Activated CD8-positive, alpha-beta T cell treated with anti-CD3 and anti-CD28 coated beads for 36 hours (primary cell): Measurements from ENCODE around the gene TFPI. TPM values are rescaled to one million over a fixed set of nuclear protein-coding genes. Genes with fewer than 3 reads are reported as not detected.

Experiments
- ATAC-seq: fragments of 200-7000 bp; cut with Tn5 transposase; one replicate; pipeline ENCODE4 v1.10.0; 2021; ENCODE audit warnings: mild to moderate bottlenecking, moderate library complexity
- CTCF ChIA-PET: fragments of 350-600 bp; sonication (Branson Sonifier 250); formaldehyde crosslinking; loops from one replicate; lab custom pipeline; 2021; ENCODE audit warnings: antibody characterized with exemption; lab: Charles Lee
- POLR2A ChIA-PET: fragments of 350-600 bp; sonication (Branson Sonifier 250); formaldehyde crosslinking; loops from one replicate; lab custom pipeline; 2021; ENCODE audit warnings: antibody characterized with exemption; lab: Charles Lee
- DNase-seq: peaks from one replicate; pipeline ENCODE4 v3.0.0-alpha.2; 2020
- H3K27ac Mint-ChIP-seq: one replicate; pipeline ENCODE4 v1.8.0; 2021; ENCODE audit warnings: mild to moderate bottlenecking, mixed read lengths
- H3K27me3 Mint-ChIP-seq: one replicate; pipeline ENCODE4 v1.8.0; 2021; ENCODE audit warnings: mixed read lengths
- H3K36me3 Mint-ChIP-seq: one replicate; pipeline ENCODE4 v1.8.0; 2021; ENCODE audit warnings: low read depth, mixed read lengths
- H3K4me1 Mint-ChIP-seq: one replicate; pipeline ENCODE4 v1.8.0; 2021; ENCODE audit warnings: low read depth, mixed read lengths
- H3K4me3 Mint-ChIP-seq: one replicate; pipeline ENCODE4 v1.8.0; 2021; ENCODE audit warnings: mild to moderate bottlenecking, moderate library complexity, mixed read lengths
- H3K9me3 Mint-ChIP-seq: one replicate; pipeline ENCODE4 v1.8.0; 2021; ENCODE audit warnings: mixed read lengths
- intact Hi-C: fragments of 100-400 bp; cut with micrococcal nuclease; formaldehyde crosslinking; loops from one replicate; pipeline ENCODE4 v1.10.0; 2022
- total RNA-seq, 2 experiments: library from RNA; stranded (reverse); gene quantifications; one replicate each; pipeline ENCODE4 v1.2.3, GENCODE V29; 2021
- TF ChIP-seq, protein P1 (sequence below): fragments of 200-600 bp; IDR thresholded peaks from one replicate; pipeline ENCODE4 v1.8.0; 2022; ENCODE audit warnings: antibody characterized with exemption, mild to moderate bottlenecking

Gene TFPI
- total RNA-seq, 2 experiments from 2014 or later, result not detected

- TF ChIP-seq, protein P1, sequence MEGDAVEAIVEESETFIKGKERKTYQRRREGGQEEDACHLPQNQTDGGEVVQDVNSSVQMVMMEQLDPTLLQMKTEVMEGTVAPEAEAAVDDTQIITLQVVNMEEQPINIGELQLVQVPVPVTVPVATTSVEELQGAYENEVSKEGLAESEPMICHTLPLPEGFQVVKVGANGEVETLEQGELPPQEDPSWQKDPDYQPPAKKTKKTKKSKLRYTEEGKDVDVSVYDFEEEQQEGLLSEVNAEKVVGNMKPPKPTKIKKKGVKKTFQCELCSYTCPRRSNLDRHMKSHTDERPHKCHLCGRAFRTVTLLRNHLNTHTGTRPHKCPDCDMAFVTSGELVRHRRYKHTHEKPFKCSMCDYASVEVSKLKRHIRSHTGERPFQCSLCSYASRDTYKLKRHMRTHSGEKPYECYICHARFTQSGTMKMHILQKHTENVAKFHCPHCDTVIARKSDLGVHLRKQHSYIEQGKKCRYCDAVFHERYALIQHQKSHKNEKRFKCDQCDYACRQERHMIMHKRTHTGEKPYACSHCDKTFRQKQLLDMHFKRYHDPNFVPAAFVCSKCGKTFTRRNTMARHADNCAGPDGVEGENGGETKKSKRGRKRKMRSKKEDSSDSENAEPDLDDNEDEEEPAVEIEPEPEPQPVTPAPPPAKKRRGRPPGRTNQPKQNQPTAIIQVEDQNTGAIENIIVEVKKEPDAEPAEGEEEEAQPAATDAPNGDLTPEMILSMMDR, result no peak
- peak; percentile 51 for ATAC-seq
- intact Hi-C loops, result no loop called here
Measured at GRCh38 chr2:187475499-187476248, 78.6 kb downstream of the TFPI start.

GRCh38 chr2:187470698-187471097 lies 83.5 kb downstream of the TFPI start:
- Mint-ChIP-seq H3K4me1 (no peaks in the 10 kb centered on the region), H3K27me3 (no peaks in the 10 kb centered on the region), H3K27ac (no peak overlapping the region), H3K36me3 (no peaks in the 10 kb centered on the region), H3K9me3 (no peaks in the 10 kb centered on the region), H3K4me3 (no peak overlapping the region)
- ATAC-seq (no peak), DNase-seq (no peak)
- ChIA-PET CTCF (no interaction called here), POLR2A (no interaction called here)
- TF ChIP-seq, protein P1, result no peak
- intact Hi-C loops, result no loop called here

More at GRCh38 chr2:187475499-187476248, 78.6 kb downstream of the TFPI start:
- no peak for DNase-seq
- H3K27ac Mint-ChIP-seq, result no peak overlapping the region
- ChIA-PET POLR2A (no interaction called here), CTCF (no interaction called here)
- H3K4me3 Mint-ChIP-seq, result no peak overlapping the region
- no peaks in the 10 kb centered on the region for H3K36me3 Mint-ChIP-seq
- H3K4me1 Mint-ChIP-seq, result no peaks in the 10 kb centered on the region
- H3K9me3 Mint-ChIP-seq, result no peaks in the 10 kb centered on the region
- H3K27me3 Mint-ChIP-seq, result no peaks in the 10 kb centered on the region

DNA sequence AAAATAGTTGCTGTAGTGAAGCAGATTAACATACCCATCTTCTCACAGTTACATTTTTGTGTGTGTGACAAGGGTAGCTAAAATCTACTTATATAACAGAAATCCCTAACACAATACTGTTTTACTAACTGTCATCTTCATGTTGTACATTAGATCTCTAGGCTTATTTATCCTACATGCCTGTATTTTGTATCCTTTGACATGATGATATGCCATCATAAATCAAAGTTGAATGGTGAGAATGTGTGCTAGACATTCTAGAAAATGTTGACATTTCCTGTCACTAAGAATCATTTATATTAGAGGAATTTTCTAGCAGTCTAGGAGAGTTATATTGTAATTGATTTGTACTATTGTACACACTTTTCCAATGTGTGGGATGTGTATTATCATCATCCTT lies 84.7 kb downstream of the TFPI start:
- DNase-seq (no peak), ATAC-seq (no peak)
- Mint-ChIP-seq H3K4me3 (no peak overlapping the region), H3K4me1 (no peaks in the 10 kb centered on the region), H3K9me3 (no peaks in the 10 kb centered on the region), H3K36me3 (no peaks in the 10 kb centered on the region), H3K27ac (no peak overlapping the region), H3K27me3 (no peaks in the 10 kb centered on the region)
- intact Hi-C loops, result no loop called here
- TF ChIP-seq, protein P1, result no peak
- ChIA-PET CTCF (no interaction called here), POLR2A (interaction anchor here (0.7 kb wide), 1 partner anchor 560 kb away, joined by 3 read pairs; no protein-coding TSS in a partner anchor)

- H3K9me3 Mint-ChIP-seq, result no peaks in the 10 kb centered on the region
- no peak for DNase-seq
- H3K4me3 Mint-ChIP-seq, result no peak overlapping the region
- ATAC-seq, result no peak
- no peaks in the 10 kb centered on the region for H3K4me1 Mint-ChIP-seq
- intact Hi-C loops, result no loop called here
- ChIA-PET POLR2A (no interaction called here), CTCF (no interaction called here)
- TF ChIP-seq, protein P1, result no peak
- no peaks in the 10 kb centered on the region for H3K27me3 Mint-ChIP-seq
- H3K27ac Mint-ChIP-seq, result no peak overlapping the region
- H3K36me3 Mint-ChIP-seq, result no peaks in the 10 kb centered on the region
Measured at GRCh38 chr2:187468262-187468661, 86.0 kb downstream of the TFPI start.

GRCh38 chr2:187466129-187466792 lies 88.0 kb downstream of the TFPI start:
- Mint-ChIP-seq H3K27ac (no peak overlapping the region), H3K9me3 (no peaks in the 10 kb centered on the region), H3K4me3 (no peak overlapping the region), H3K27me3 (no peaks in the 10 kb centered on the region), H3K4me1 (no peaks in the 10 kb centered on the region), H3K36me3 (no peaks in the 10 kb centered on the region)
- TF ChIP-seq, protein P1, result no peak
- CTCF ChIA-PET, result no interaction called here
- ATAC-seq, result no peak
- intact Hi-C loops, result no loop called here
- POLR2A ChIA-PET, result no interaction called here
- DNase-seq, result no peak
